Measurements from ENCODE around the gene PITPNC1.

GRCh38 chr17:67375054-67375427, 2.0 kb upstream of the PITPNC1 start:
- TF ChIP-seq POLR2A (IDR thresholded peaks at IDR 0.05) (no peak), CTCF (IDR thresholded peaks at IDR 0.05) (no peak), EP300 (IDR thresholded peaks at IDR 0.05) (no peak), POLR2AphosphoS5 (IDR thresholded peaks at IDR 0.05) (no peak)

Measured in upper lobe of left lung (tissue), 4 donors.